Activated CD8-positive, alpha-beta T cell treated with anti-CD3 and anti-CD28 coated beads, Interleukin-2, amount 10 ng/mL, durations not matched to agents 7 days and 5 days (primary cell): ENCODE results near the gene VCX3B. TPM values are rescaled to one million over a fixed set of nuclear protein-coding genes. Genes with fewer than 3 reads are reported as not detected.
"Not testable (repeated sequence)": the region's sequence is repeated elsewhere in the genome, so short reads cannot be mapped to it uniquely, and the experiment has no call there.

Experiments
- ATAC-seq: fragments of 150-1000 bp; cut with Tn5 transposase; one replicate; pipeline ENCODE4 v1.10.0; 2021; ENCODE audit warnings: moderate library complexity
- CTCF ChIA-PET: fragments of 350-600 bp; sonication (Branson Sonifier 250); formaldehyde crosslinking; loops from one replicate; lab custom pipeline; 2021; ENCODE audit warnings: antibody characterized with exemption; lab: Charles Lee
- POLR2A ChIA-PET: fragments of 350-600 bp; sonication (Branson Sonifier 250); formaldehyde crosslinking; loops from one replicate; lab custom pipeline; 2021; ENCODE audit warnings: antibody characterized with exemption; lab: Charles Lee
- DNase-seq: peaks from one replicate; pipeline ENCODE4 v3.0.0-alpha.2; 2020
- H3K27ac Mint-ChIP-seq: one replicate; pipeline ENCODE4 v1.8.0; 2021; ENCODE audit warnings: mild to moderate bottlenecking, mixed read lengths
- H3K27me3 Mint-ChIP-seq: one replicate; pipeline ENCODE4 v1.8.0; 2021; ENCODE audit warnings: low read depth, mixed read lengths
- H3K36me3 Mint-ChIP-seq: one replicate; pipeline ENCODE4 v1.8.0; 2021; ENCODE audit warnings: low read depth, mixed read lengths
- H3K4me1 Mint-ChIP-seq: one replicate; pipeline ENCODE4 v1.8.0; 2021; ENCODE audit warnings: low read depth, mixed read lengths
- H3K4me3 Mint-ChIP-seq: one replicate; pipeline ENCODE4 v1.8.0; 2021; ENCODE audit warnings: mild to moderate bottlenecking, mixed read lengths
- H3K9me3 Mint-ChIP-seq: one replicate; pipeline ENCODE4 v1.8.0; 2022; ENCODE audit warnings: mixed read lengths; ENCODE audit not compliant: insufficient read depth
- total RNA-seq, 2 experiments: library from RNA; stranded (reverse); gene quantifications; one replicate each; pipeline ENCODE4 v1.2.3, GENCODE V29; 2021

VCX3B gene
- not detected for total RNA-seq

DNA sequence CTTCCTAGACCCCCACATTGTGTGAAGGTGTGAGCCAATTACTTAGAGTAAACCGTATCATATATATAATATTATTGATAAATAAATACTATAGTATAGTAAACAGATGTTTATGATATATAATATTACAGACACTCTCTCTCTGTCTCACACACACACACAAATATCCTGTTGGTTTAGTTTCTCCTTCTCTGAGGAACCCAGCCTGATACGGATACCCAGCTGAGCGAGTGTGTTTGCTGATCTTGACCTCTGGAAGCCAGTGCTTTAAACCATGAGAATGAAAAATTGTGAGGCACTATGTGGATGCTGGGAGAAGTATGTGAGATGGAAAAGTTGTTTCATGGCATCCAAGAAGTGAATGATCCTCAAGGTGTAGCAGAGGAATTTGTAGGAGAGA, at the start of gene VCX3B:
TSS of gene VCX3B (plus strand) at position 301 of the 400 bp plus-strand sequence. CDS start 621 bp downstream, outside the sequence.
- H3K27ac Mint-ChIP-seq, H3K4me1 Mint-ChIP-seq, DNase-seq, H3K9me3 Mint-ChIP-seq, CTCF ChIA-PET, POLR2A ChIA-PET, H3K4me3 Mint-ChIP-seq, H3K36me3 Mint-ChIP-seq, ATAC-seq, H3K27me3 Mint-ChIP-seq: not testable (repeated sequence)

DNA sequence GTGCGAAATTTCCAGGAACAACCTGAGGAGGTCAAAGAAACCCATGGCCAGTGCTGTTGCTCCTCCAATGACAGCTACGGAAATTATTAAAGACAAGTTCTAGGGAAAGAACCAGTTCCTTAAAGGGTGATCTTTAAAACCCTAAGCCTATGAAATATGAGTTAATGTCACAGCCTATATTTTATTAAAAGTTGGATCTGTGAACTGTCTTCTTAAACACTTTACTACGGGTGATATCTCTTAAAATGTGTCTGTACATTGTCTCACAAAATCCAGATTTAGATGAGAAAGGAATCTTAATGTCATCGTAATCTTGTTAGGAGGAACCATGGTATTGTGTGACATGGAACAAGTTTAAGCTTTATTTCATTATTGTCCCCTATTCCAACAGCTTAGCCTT, 46.3 kb upstream of the VCX3B start:
- Mint-ChIP-seq H3K9me3 (no peaks in the 10 kb centered on the region), H3K27me3 (no peaks in the 10 kb centered on the region), H3K4me3 (no peak overlapping the region), H3K27ac (no peak overlapping the region), H3K4me1 (no peaks in the 10 kb centered on the region), H3K36me3 (no peaks in the 10 kb centered on the region)
- DNase-seq (no peak), ATAC-seq (no peak)
- CTCF ChIA-PET = no interaction called here
- POLR2A ChIA-PET = no interaction called here

GRCh38 chrX:8424912-8425311, 39.7 kb upstream of the VCX3B start:
- Mint-ChIP-seq H3K4me1 (no peaks in the 10 kb centered on the region), H3K27me3 (no peaks in the 10 kb centered on the region), H3K4me3 (no peak overlapping the region), H3K9me3 (no peaks in the 10 kb centered on the region), H3K36me3 (no peaks in the 10 kb centered on the region), H3K27ac (no peak overlapping the region)
- ATAC-seq (no peak), DNase-seq (no peak)
- ChIA-PET POLR2A (no interaction called here), CTCF (no interaction called here)

- Mint-ChIP-seq H3K36me3 (no peaks in the 10 kb centered on the region), H3K9me3 (no peaks in the 10 kb centered on the region), H3K4me1 (no peaks in the 10 kb centered on the region), H3K4me3 (no peak overlapping the region), H3K27ac (no peak overlapping the region), H3K27me3 (no peaks in the 10 kb centered on the region)
- ChIA-PET POLR2A (no interaction called here), CTCF (no interaction called here)
- ATAC-seq = no peak
- no peak for DNase-seq
Measured at GRCh38 chrX:8429692-8430249, 34.9 kb upstream of the VCX3B start.

DNA sequence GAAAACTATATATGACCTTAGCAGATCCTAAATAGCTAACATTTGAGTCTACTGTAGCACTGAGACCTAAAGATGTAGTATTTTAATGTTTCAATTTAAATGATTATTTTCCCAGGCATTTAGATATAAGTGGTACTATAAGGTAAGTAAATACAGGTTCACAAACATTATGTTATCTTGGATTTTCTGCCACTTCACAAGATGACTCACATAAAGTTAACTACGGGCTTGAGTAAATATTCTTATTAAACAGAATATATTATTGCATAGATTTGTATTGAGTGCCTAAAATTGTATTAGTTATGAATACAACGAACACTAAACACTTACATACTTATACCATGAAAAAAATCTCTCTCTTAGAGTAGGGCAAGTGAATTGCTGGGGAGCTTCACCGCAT, 34.2 kb upstream of the VCX3B start:
- H3K36me3 Mint-ChIP-seq = no peaks in the 10 kb centered on the region
- no peak overlapping the region for H3K27ac Mint-ChIP-seq
- no peaks in the 10 kb centered on the region for H3K4me1 Mint-ChIP-seq
- POLR2A ChIA-PET = no interaction called here
- DNase-seq (no peak), ATAC-seq (no peak)
- no peaks in the 10 kb centered on the region for H3K9me3 Mint-ChIP-seq
- H3K27me3 Mint-ChIP-seq = no peaks in the 10 kb centered on the region
- CTCF ChIA-PET = no interaction called here
- no peak overlapping the region for H3K4me3 Mint-ChIP-seq

DNA sequence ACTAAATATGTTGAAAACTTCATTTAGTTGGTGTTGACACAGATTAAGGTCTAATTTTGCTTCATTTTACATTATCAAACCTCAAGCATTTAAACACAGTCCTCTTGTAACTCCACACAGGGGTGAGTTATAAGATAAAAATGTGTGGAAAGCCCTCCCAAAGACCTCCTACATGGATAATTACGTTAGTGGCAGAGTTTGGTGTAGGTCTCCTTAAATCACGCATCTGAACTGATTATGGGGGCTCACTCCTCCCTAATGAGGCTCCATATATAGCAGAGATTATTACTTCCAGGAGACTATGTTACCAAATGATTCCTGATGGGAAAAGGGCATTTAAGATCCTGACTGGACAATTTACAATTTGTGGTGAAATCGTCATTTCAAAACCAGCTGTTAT, 32.2 kb upstream of the VCX3B start:
- H3K27ac Mint-ChIP-seq = no peak overlapping the region
- POLR2A ChIA-PET = no interaction called here
- ATAC-seq = no peak
- no peaks in the 10 kb centered on the region for H3K9me3 Mint-ChIP-seq
- CTCF ChIA-PET = no interaction called here
- H3K27me3 Mint-ChIP-seq = no peaks in the 10 kb centered on the region
- H3K36me3 Mint-ChIP-seq = no peaks in the 10 kb centered on the region
- no peaks in the 10 kb centered on the region for H3K4me1 Mint-ChIP-seq
- DNase-seq = no peak
- H3K4me3 Mint-ChIP-seq = no peak overlapping the region

DNA sequence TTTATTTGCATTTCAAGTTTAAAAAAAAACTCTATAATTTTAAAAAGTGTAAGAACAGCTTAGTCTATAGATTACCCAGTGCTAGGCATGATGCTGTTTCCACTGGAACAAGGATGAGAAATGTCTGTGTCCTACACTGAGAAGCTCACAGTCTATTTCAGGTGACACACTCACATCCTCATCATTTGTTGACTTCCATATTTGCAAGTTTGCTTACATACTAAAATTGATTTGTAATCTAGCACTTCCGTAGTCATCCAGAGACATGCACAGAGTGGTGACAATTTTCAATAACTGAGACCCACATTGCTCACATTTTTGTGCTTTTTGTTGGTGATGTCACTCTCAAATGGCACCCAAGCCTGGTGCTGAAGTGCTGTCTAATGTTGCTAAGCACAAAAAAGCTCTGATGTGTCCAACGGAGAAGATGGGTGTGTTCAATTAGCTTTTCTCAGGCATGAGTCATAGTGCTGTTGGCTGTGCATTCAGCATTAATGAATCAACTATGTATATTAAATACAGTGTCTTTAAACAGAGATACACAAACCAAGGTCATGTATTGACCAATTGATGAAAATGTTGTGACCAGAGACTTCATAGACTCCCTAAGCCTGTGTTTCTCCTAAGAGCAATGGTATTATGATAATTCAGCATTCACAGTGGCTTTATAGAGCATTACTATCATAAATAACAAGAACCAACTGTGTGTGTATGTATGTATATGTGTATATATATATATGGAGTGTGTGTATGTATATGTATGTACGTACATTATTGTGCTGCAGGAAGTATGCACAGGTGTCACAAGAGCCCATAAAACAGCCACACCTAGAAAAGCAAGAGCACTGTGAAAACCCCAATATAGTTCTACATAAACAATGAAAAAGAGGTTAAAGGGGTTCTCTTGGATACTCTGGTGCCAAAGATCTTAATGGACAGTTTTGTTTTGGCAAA, 31.2 kb upstream of the VCX3B start:
- ChIA-PET CTCF (no interaction called here), POLR2A (no interaction called here)
- H3K9me3 Mint-ChIP-seq = no peaks in the 10 kb centered on the region
- no peak overlapping the region for H3K27ac Mint-ChIP-seq
- no peak overlapping the region for H3K4me3 Mint-ChIP-seq
- ATAC-seq (no peak), DNase-seq (no peak)
- H3K36me3 Mint-ChIP-seq = no peaks in the 10 kb centered on the region
- H3K4me1 Mint-ChIP-seq = no peaks in the 10 kb centered on the region
- no peaks in the 10 kb centered on the region for H3K27me3 Mint-ChIP-seq

GRCh38 chrX:8447368-8447767, 17.3 kb upstream of the VCX3B start:
- no peaks in the 10 kb centered on the region for H3K36me3 Mint-ChIP-seq
- POLR2A ChIA-PET = no interaction called here
- CTCF ChIA-PET = no interaction called here
- no peak for ATAC-seq
- H3K27ac Mint-ChIP-seq = no peak overlapping the region
- no peak overlapping the region for H3K4me3 Mint-ChIP-seq
- no peak for DNase-seq
- no peaks in the 10 kb centered on the region for H3K4me1 Mint-ChIP-seq
- H3K9me3 Mint-ChIP-seq = no peaks in the 10 kb centered on the region
- H3K27me3 Mint-ChIP-seq = no peaks in the 10 kb centered on the region

- POLR2A ChIA-PET, H3K4me1 Mint-ChIP-seq, DNase-seq, H3K9me3 Mint-ChIP-seq, H3K36me3 Mint-ChIP-seq, ATAC-seq, CTCF ChIA-PET, H3K27ac Mint-ChIP-seq, H3K4me3 Mint-ChIP-seq, H3K27me3 Mint-ChIP-seq: not testable (repeated sequence)
Measured at GRCh38 chrX:8452343-8452742, 12.3 kb upstream of the VCX3B start.

GRCh38 chrX:8453611-8454010, 11.0 kb upstream of the VCX3B start:
- H3K27me3 Mint-ChIP-seq = no peaks in the 10 kb centered on the region
- no peaks in the 10 kb centered on the region for H3K9me3 Mint-ChIP-seq
- no peak overlapping the region for H3K4me3 Mint-ChIP-seq
- CTCF ChIA-PET = no interaction called here
- H3K4me1 Mint-ChIP-seq = no peaks in the 10 kb centered on the region
- ATAC-seq (no peak), DNase-seq (no peak)
- no peak overlapping the region for H3K27ac Mint-ChIP-seq
- POLR2A ChIA-PET = no interaction called here
- no peaks in the 10 kb centered on the region for H3K36me3 Mint-ChIP-seq

DNA sequence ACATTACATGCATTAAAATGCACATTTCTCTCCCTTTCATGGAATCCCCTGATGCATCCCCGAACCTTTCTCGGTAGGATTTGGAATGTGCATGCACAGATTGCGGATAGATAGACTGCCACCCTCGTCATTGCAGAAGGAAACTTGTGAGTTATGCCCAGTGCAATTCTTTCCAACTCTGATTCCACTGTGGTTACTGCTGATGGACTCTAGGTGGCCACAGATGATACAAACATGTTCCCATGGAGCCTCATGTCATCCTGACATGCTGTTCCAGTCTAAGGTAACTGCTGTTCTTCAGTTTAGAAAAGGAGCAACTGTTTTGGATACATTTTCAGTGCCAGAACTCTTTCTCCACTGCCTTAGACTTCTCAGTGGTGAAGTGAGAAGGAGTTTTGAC, 9.1 kb upstream of the VCX3B start:
- H3K9me3 Mint-ChIP-seq = no peaks in the 10 kb centered on the region
- no peak for ATAC-seq
- H3K27ac Mint-ChIP-seq = no peak overlapping the region
- H3K36me3 Mint-ChIP-seq = no peaks in the 10 kb centered on the region
- no peak for DNase-seq
- no peaks in the 10 kb centered on the region for H3K27me3 Mint-ChIP-seq
- H3K4me1 Mint-ChIP-seq = no peaks in the 10 kb centered on the region
- ChIA-PET CTCF (no interaction called here), POLR2A (no interaction called here)
- no peak overlapping the region for H3K4me3 Mint-ChIP-seq

GRCh38 chrX:8462488-8462887, 2.1 kb upstream of the VCX3B start:
- CTCF ChIA-PET = no interaction called here
- Mint-ChIP-seq H3K4me3 (no peak overlapping the region), H3K27ac (no peak overlapping the region), H3K27me3 (no peaks in the 10 kb centered on the region), H3K4me1 (no peaks in the 10 kb centered on the region), H3K36me3 (no peaks in the 10 kb centered on the region), H3K9me3 (no peaks in the 10 kb centered on the region)
- POLR2A ChIA-PET = no interaction called here
- DNase-seq (no peak), ATAC-seq (no peak)
